Spleen (tissue), 11 donors: Measurements from ENCODE around the gene CTTNBP2NL. TPM values are rescaled to one million over a fixed set of nuclear protein-coding genes. Genes with fewer than 3 reads are reported as not detected.

Experiments
- DNase-seq: peaks from one replicate; pipeline ENCODE4 v3.0.0-alpha.2; 2020
- H3K27ac ChIP-seq, 8 donors: fragments of 200-600 bp; sonication (generic) in 7 of 8; 1 replicate in 4 of 8; 2 replicates in 4 of 8; pipeline versions ENCODE4 v1.5.0 to v1.8.0; 2016 to 2021; ENCODE audit warnings: inconsistent platforms in 4 of 8, mild to moderate bottlenecking in 4 of 8, moderate library complexity in 1 of 8
- H3K27me3 ChIP-seq, 7 donors: fragments of 200-600 bp; sonication (generic) in 6 of 7; replicated peaks in 1 of 7; 1 replicate in 4 of 7; 2 replicates in 3 of 7; pipeline versions ENCODE4 v1.5.0 to v1.8.0; 2016 to 2021; ENCODE audit warnings: inconsistent platforms in 3 of 7, mild to moderate bottlenecking in 1 of 7
- H3K36me3 ChIP-seq, 6 donors: fragments of 200-600 bp; sonication (generic) in 5 of 6; 1 replicate in 4 of 6; 2 replicates in 2 of 6; pipeline versions ENCODE4 v1.5.0 to v1.8.0; 2016 to 2021; ENCODE audit warnings: inconsistent platforms in 2 of 6
- H3K4me1 ChIP-seq, 6 donors: fragments of 200-600 bp; sonication (generic) in 5 of 6; 1 replicate in 3 of 6; 2 replicates in 3 of 6; pipeline versions ENCODE4 v1.5.0 to v1.8.0; 2016 to 2021; ENCODE audit warnings: inconsistent platforms in 3 of 6
- H3K4me3 ChIP-seq, 8 donors: fragments of 200-600 bp; sonication (generic) in 7 of 8; 1 replicate in 4 of 8; 2 replicates in 4 of 8; pipeline versions ENCODE4 v1.5.0 to v1.8.0; 2016 to 2021; ENCODE audit warnings: inconsistent platforms in 4 of 8, mild to moderate bottlenecking in 4 of 8, moderate library complexity in 2 of 8
- H3K9me3 ChIP-seq, 8 donors: fragments of 200-600 bp; sonication (generic) in 7 of 8; 1 replicate in 4 of 8; 2 replicates in 4 of 8; pipeline versions ENCODE4 v1.5.0 to v1.8.0; 2016 to 2021; ENCODE audit warnings: inconsistent platforms in 4 of 8
- POLR2A ChIP-seq, 3 donors: fragments of 450-650 bp; IDR thresholded peaks; one replicate each; pipeline ENCODE4 v1.5.1; 2017; ENCODE audit warnings: antibody characterized with exemption in 3 of 3, mild to moderate bottlenecking in 1 of 3
- POLR2AphosphoS5 ChIP-seq, 3 donors: sonication (generic); formaldehyde crosslinking; IDR thresholded peaks; one replicate each; pipeline ENCODE4 v1.5.1; 2017; ENCODE audit warnings: antibody characterized with exemption in 3 of 3
- WGBS, 5 donors: extraction: QIAGEN DNeasy Blood & Tissue Kit in 3 of 5; methylation state at CpG; one replicate each; pipeline versions ENCODE4 v1.1.5 to v1.1.7; 2013 to 2018; 5-methylcytosine and 5-hydroxymethylcytosine counted together
- intact Hi-C: fragments of 100-400 bp; cut with DNase I; formaldehyde crosslinking; loops from one replicate; pipeline ENCODE4 v1.15.0; 2023; ENCODE audit warnings: low total_unique reads
- polyA plus RNA-seq, 3 donors: library from polyadenylated mRNA; stranded (reverse); fragments of 200-250 nt; gene quantifications; one replicate each; pipeline ENCODE4 v1.2.1, GENCODE V29; 2013
- total RNA-seq, 7 donors: library from RNA; depleted of rRNA in 3 of 7; stranded (reverse); fragments of >200 nt in 3 of 7; fragmentation: NEBNext Ultra II Directional in 4 of 7; extraction: Animal tissue kit (Norgen Biotek cat#: 25700) in 4 of 7; gene quantifications; one replicate each; pipeline versions ENCODE4 v1.1.0 to v1.2.1, GENCODE V29; 2016 to 2021
- TF ChIP-seq, protein P1 (sequence below), 11 experiments: fragments of 200-600 bp in 7 of 11; fragments of 450-650 bp in 4 of 11; sonication (generic) in 4 of 11; IDR thresholded peaks in 8 of 11; conservative IDR thresholded peaks in 3 of 11; 1 replicate in 7 of 11; 2 replicates in 4 of 11; pipeline versions ENCODE4 v1.4.0 to v1.8.0; 2016 to 2021; ENCODE audit warnings: antibody characterized with exemption in 11 of 11, inconsistent platforms in 4 of 11, mild to moderate bottlenecking in 1 of 11
- donor health status: healthy with polysubstance abuse.
- donor health status: DM: no; HTN: no; CAD: no; lungs with moderate emphysema.
- donor health status: DM: no; HTN: no; CAD: no.
- donor health status: Bipolar disorder and iron deficiency.
- donor health status: healthy.
- donor health status: DM: no; HTN: no; CAD: no.
- donor health status: DM: yes; HTN: yes; CAD: no.

CTTNBP2NL gene
- total and polyA plus RNA-seq, 10 donors, result 1.9 to 48.1 (median 24.0) TPM

DNA sequence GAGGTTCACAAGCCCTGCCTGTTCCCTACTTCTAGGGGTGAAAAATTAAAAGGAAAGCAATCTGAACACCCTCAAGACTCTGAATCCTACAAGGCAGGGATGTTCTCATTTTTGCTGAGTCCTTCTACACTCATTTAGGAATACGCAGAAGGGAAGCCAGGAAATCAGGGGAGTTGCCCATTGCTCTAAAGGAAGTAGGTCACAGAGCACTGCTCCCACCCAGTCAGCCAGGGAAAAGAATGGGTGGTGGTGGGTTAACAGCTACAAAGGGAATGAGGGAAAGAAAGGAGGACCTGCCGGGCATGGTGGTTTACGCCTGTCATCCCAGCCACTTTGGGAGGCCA lies 2.4 kb upstream of the CTTNBP2NL start:
- Histone ChIP-seq H3K4me1 (peaks cover 24 to 77% (median 52%) of the 10 kb centered on the region in 6 donors), H3K27me3 (peaks cover 0 to 4% (median 0%) of the 10 kb centered on the region in 7 donors), H3K27ac (peak overlapping the region; percentile 80 to 92 (median 88)), H3K4me3 (peak overlapping the region in 2 of 8 donors; percentile 1 to 42), H3K36me3 (no peaks in the 10 kb centered on the region), H3K9me3 (no peaks in the 10 kb centered on the region)
- DNase-seq, result no peak
- WGBS, 5 donors, result 47 to 80% (median 58%) methylated on average over 3 of the region's 3 CpGs
- TF ChIP-seq, protein P1, sequence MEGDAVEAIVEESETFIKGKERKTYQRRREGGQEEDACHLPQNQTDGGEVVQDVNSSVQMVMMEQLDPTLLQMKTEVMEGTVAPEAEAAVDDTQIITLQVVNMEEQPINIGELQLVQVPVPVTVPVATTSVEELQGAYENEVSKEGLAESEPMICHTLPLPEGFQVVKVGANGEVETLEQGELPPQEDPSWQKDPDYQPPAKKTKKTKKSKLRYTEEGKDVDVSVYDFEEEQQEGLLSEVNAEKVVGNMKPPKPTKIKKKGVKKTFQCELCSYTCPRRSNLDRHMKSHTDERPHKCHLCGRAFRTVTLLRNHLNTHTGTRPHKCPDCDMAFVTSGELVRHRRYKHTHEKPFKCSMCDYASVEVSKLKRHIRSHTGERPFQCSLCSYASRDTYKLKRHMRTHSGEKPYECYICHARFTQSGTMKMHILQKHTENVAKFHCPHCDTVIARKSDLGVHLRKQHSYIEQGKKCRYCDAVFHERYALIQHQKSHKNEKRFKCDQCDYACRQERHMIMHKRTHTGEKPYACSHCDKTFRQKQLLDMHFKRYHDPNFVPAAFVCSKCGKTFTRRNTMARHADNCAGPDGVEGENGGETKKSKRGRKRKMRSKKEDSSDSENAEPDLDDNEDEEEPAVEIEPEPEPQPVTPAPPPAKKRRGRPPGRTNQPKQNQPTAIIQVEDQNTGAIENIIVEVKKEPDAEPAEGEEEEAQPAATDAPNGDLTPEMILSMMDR (IDR thresholded peaks at IDR 0.05 in 8 of 11, conservative IDR thresholded peaks at IDR 0.05 in 3 of 11), result no peak
- TF ChIP-seq POLR2AphosphoS5 (IDR thresholded peaks at IDR 0.05), result peak in 1 of 3 donors; percentile 22
- TF ChIP-seq POLR2A (IDR thresholded peaks at IDR 0.05), result peak in 1 of 3 donors; percentile 11
- intact Hi-C loops, result loop anchor here (5.0 to 10.0 kb wide), 2 partner anchors 221 to 314 kb away; partner anchors contain the start of genes CAPZA1, RHOC and ST7L

GRCh38 chr1:112394743-112395062 lies 1.3 kb upstream of the CTTNBP2NL start:
- TF ChIP-seq, protein P1 (IDR thresholded peaks at IDR 0.05 in 8 of 11, conservative IDR thresholded peaks at IDR 0.05 in 3 of 11), result no peak
- TF ChIP-seq POLR2A (IDR thresholded peaks at IDR 0.05) (no peak), POLR2AphosphoS5 (IDR thresholded peaks at IDR 0.05) (no peak)
- peaks cover 24 to 88% (median 59%) of the 10 kb centered on the region in 6 donors for H3K4me1 ChIP-seq
- H3K36me3 ChIP-seq, result no peaks in the 10 kb centered on the region
- intact Hi-C loops, result loop anchor here (5.0 to 10.0 kb wide), 2 partner anchors 220 to 313 kb away; partner anchors contain the start of genes CAPZA1, RHOC and ST7L
- H3K27me3 ChIP-seq, result peaks cover 0 to 4% (median 0%) of the 10 kb centered on the region in 7 donors
- 77 to 97% (median 89%) methylated on average over 1 of the region's 1 CpG for WGBS, 5 donors
- H3K4me3 ChIP-seq, result peak overlapping the region in 1 of 8 donors; percentile 42
- no peak for DNase-seq
- peak overlapping the region; percentile 80 to 92 (median 88) for H3K27ac ChIP-seq
- no peaks in the 10 kb centered on the region for H3K9me3 ChIP-seq

DNA sequence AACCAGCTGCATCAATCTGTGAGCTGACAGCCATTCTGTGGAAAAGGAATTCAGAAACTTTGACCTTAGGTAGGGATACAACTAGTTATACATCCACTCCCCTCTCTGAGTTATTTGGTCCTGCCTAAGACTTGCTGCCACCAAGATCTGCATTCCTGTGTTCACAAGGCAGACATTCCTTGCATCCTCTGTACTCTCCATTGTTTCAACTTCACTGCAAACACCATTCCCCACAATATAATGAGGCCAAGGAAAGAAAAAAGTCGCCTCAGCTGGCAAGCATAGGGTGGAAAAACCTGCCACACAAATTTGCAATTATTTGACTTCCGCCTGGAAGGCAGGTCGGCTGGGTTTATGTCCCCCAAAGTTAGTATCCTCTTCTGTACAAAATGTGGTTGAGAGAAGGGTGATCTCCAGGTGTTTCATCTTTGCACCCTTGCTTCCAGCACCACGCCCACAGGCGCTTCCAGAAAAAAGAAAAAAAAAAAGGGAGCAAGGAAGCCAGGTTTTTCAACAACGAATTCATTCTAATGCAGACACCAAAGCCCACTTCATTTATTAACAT lies 676 bp upstream of the CTTNBP2NL start:
- Histone ChIP-seq H3K36me3 (no peaks in the 10 kb centered on the region), H3K27me3 (peaks cover 0 to 4% (median 0%) of the 10 kb centered on the region in 7 donors), H3K4me1 (peaks cover 24 to 90% (median 57%) of the 10 kb centered on the region in 6 donors), H3K4me3 (peak overlapping the region; percentile 90 to 99 (median 96)), H3K27ac (peak overlapping the region; percentile 17 to 92 (median 87)), H3K9me3 (no peaks in the 10 kb centered on the region)
- DNase-seq, result no peak
- intact Hi-C loops, result loop anchor here (10.0 kb wide), 1 partner anchor 219 kb away; the partner anchor contains the start of genes CAPZA1 and ST7L
- WGBS, 5 donors, result 28 to 49% (median 33%) methylated on average over 6 of the region's 6 CpGs
- TF ChIP-seq POLR2A (IDR thresholded peaks at IDR 0.05), result no peak
- TF ChIP-seq, protein P1 (IDR thresholded peaks at IDR 0.05 in 8 of 11, conservative IDR thresholded peaks at IDR 0.05 in 3 of 11), result no peak
- no peak for TF ChIP-seq POLR2AphosphoS5 (IDR thresholded peaks at IDR 0.05)
